Glomerular visceral epithelial cell (primary cell): ENCODE data around the gene ZSWIM3.

Experiments used
- DNase-seq: peaks from one replicate; pipeline ENCODE4 v3.0.0-alpha.2; 2016; ENCODE audit errors: extremely low spot score

The ZSWIM3 gene

GRCh38 chr20:45927071-45927878 is 69.9 kb downstream of the ZSWIM3 start:
- no peak for DNase-seq
